DLD1 (cell line): ENCODE measurements around the gene WNT5A.
"Not testable (repeated sequence)": the region's sequence is repeated elsewhere in the genome, so short reads cannot be mapped to it uniquely, and the experiment has no call there.

ENCODE experiments used
- in situ Hi-C: cut with HindIII; loops from 2 replicates; pipeline ENCODE4 v1.10.0; 2017; ENCODE audit warnings: low sequenced_read_pairs

Gene WNT5A

GRCh38 chr3:55507808-55508207, 20.7 kb upstream of the WNT5A start:
- in situ Hi-C loops: no loop called here

- in situ Hi-C loops: no loop called here
These were observed 18.7 kb upstream of the WNT5A start for GRCh38 chr3:55505776-55506175.

GRCh38 chr3:55505102-55505501, 18.0 kb upstream of the WNT5A start:
- in situ Hi-C loops: not testable (repeated sequence)

- in situ Hi-C loops: no loop called here
These were observed 14.8 kb upstream of the WNT5A start for GRCh38 chr3:55501905-55502304.

GRCh38 chr3:55500555-55501330, 13.6 kb upstream of the WNT5A start:
- in situ Hi-C loops: no loop called here

- in situ Hi-C loops: loop anchor here (25.0 kb wide), 1 partner anchor 239 kb away; no protein-coding TSS in a partner anchor
These were observed 11.4 kb upstream of the WNT5A start for GRCh38 chr3:55498520-55498919.

GRCh38 chr3:55497250-55497649, 10.1 kb upstream of the WNT5A start:
- in situ Hi-C loops: loop anchor here (25.0 kb wide), 1 partner anchor 240 kb away; no protein-coding TSS in a partner anchor

- in situ Hi-C loops: loop anchor here (25.0 kb wide), 1 partner anchor 242 kb away; no protein-coding TSS in a partner anchor
These were observed 7.9 kb upstream of the WNT5A start for GRCh38 chr3:55494976-55495375.

GRCh38 chr3:55492976-55493375, 5.9 kb upstream of the WNT5A start:
- in situ Hi-C loops: loop anchor here (25.0 kb wide), 1 partner anchor 244 kb away; no protein-coding TSS in a partner anchor

- in situ Hi-C loops: loop anchor here (25.0 kb wide), 1 partner anchor 246 kb away; no protein-coding TSS in a partner anchor
These were observed 4.2 kb upstream of the WNT5A start for GRCh38 chr3:55491296-55491816.

GRCh38 chr3:55490276-55490913, 3.3 kb upstream of the WNT5A start:
- in situ Hi-C loops: loop anchor here (25.0 kb wide), 1 partner anchor 247 kb away; no protein-coding TSS in a partner anchor

- in situ Hi-C loops: loop anchor here (10.0 to 25.0 kb wide), 2 partner anchors 248 to 435 kb away; no protein-coding TSS in a partner anchor
These were observed 2.7 kb upstream of the WNT5A start for GRCh38 chr3:55489798-55490132.

- in situ Hi-C loops: loop anchor here (10.0 to 25.0 kb wide), 2 partner anchors 249 to 436 kb away; no protein-coding TSS in a partner anchor
These were observed 1.4 kb upstream of the WNT5A start for GRCh38 chr3:55488398-55489055.

- in situ Hi-C loops: loop anchor here (10.0 to 25.0 kb wide), 2 partner anchors 250 to 437 kb away; no protein-coding TSS in a partner anchor
These were observed 505 bp upstream of the WNT5A start for GRCh38 chr3:55487381-55488241.

- in situ Hi-C loops: loop anchor here (10.0 to 25.0 kb wide), 2 partner anchors 251 to 439 kb away; no protein-coding TSS in a partner anchor
These were observed 827 bp downstream of the WNT5A start for GRCh38 chr3:55486101-55486856.

GRCh38 chr3:55484801-55485791, 2.0 kb downstream of the WNT5A start:
- in situ Hi-C loops: loop anchor here (10.0 to 25.0 kb wide), 2 partner anchors 252 to 440 kb away; no protein-coding TSS in a partner anchor

GRCh38 chr3:55484191-55484689, 2.9 kb downstream of the WNT5A start:
- in situ Hi-C loops: loop anchor here (10.0 to 25.0 kb wide), 2 partner anchors 253 to 441 kb away; no protein-coding TSS in a partner anchor
